Epithelial cell of proximal tubule (primary cell): Measurements from ENCODE around the gene ATP2B2. TPM values are rescaled to one million over a fixed set of nuclear protein-coding genes. Genes with fewer than 3 reads are reported as not detected.

Source experiments
- DNase-seq: peaks from one replicate; pipeline ENCODE4 v3.0.0-alpha.2; 2011; ENCODE audit warnings: low read depth
- H3K4me3 ChIP-seq: 2 replicates; pipeline ENCODE4 v1.5.1; 2011; ENCODE audit warnings: low read depth, mild to moderate bottlenecking, low read length
- total RNA-seq: library from RNA; depleted of rRNA; stranded (reverse); fragments of >200 nt; gene quantifications from 2 replicates; pipeline ENCODE4 v1.2.3, GENCODE V29; 2015
- TF ChIP-seq, protein P1 (sequence below): conservative IDR thresholded peaks from 2 replicates; pipeline ENCODE4 v1.5.1; 2012; ENCODE audit warnings: low read depth, mild to moderate bottlenecking, low read length

The ATP2B2 gene
- total RNA-seq, 1 donor from 2014 or later: not detected

- TF ChIP-seq, protein P1, sequence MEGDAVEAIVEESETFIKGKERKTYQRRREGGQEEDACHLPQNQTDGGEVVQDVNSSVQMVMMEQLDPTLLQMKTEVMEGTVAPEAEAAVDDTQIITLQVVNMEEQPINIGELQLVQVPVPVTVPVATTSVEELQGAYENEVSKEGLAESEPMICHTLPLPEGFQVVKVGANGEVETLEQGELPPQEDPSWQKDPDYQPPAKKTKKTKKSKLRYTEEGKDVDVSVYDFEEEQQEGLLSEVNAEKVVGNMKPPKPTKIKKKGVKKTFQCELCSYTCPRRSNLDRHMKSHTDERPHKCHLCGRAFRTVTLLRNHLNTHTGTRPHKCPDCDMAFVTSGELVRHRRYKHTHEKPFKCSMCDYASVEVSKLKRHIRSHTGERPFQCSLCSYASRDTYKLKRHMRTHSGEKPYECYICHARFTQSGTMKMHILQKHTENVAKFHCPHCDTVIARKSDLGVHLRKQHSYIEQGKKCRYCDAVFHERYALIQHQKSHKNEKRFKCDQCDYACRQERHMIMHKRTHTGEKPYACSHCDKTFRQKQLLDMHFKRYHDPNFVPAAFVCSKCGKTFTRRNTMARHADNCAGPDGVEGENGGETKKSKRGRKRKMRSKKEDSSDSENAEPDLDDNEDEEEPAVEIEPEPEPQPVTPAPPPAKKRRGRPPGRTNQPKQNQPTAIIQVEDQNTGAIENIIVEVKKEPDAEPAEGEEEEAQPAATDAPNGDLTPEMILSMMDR: no peak
- DNase-seq: no peak
- no peak overlapping the region for H3K4me3 ChIP-seq
Measured at GRCh38 chr3:10531031-10531430, 25.6 kb upstream of the ATP2B2 start.

DNA sequence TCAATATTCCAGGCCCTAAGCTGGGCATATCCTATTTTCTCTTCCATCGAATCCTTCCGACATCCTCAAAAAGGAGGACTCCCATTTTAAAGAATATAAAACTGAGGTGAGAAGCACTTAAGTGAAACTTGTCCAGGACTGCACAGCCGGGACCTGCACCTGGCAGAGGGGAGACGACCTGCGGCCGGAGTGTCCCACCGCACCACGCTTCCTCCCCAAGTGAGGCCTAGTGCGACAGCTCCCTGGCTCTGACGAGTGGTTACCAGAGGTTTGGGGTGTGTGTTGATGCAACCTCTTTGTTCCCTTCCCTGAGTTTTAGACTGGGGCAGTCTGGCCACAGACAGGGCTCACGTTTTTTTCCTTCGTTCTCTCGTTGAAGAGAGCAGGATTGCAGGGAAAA lies 24.9 kb upstream of the ATP2B2 start:
- H3K4me3 ChIP-seq: no peak overlapping the region
- TF ChIP-seq, protein P1: no peak
- no peak for DNase-seq

- TF ChIP-seq, protein P1: no peak
- DNase-seq: no peak
- H3K4me3 ChIP-seq: no peak overlapping the region
Measured at GRCh38 chr3:10529809-10530208, 24.4 kb upstream of the ATP2B2 start.

- DNase-seq: no peak
- no peak overlapping the region for H3K4me3 ChIP-seq
- TF ChIP-seq, protein P1: no peak
Measured at GRCh38 chr3:10528046-10528445, 22.7 kb upstream of the ATP2B2 start.

DNA sequence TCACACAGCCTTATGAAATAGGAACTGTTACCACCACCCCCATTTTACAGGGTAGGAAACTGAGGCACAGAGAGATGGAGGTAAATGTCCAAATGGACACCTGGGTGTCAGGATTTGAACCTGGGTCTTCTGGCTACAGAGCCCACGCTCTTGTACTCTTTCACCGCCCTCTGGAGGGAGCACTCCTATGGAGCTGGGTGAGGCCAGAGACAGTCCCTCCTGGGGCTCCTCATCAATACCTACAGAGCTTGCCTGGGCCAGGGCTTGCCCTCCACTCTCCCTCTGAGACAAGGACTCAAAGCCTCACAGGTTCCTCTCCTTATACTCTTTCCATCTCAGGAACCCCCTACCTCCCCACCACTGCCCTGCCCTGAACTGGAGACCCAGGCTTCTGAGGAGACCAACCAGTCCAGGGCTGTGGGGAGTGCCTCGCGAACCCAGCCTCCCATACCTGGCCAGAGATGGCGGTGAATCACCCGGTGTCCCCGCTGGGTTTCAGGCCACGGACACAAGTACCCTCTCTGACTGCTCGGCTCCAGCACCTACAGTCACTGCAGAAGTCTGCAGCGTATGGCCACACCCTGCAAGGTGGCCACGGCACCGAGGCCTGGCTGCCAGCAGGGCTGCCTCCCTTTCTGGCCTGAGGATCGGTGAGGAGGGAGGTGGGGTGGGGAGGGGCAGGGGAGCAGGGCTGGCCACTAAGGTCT lies 22.1 kb upstream of the ATP2B2 start:
- TF ChIP-seq, protein P1: no peak
- DNase-seq: no peak
- no peak overlapping the region for H3K4me3 ChIP-seq

DNA sequence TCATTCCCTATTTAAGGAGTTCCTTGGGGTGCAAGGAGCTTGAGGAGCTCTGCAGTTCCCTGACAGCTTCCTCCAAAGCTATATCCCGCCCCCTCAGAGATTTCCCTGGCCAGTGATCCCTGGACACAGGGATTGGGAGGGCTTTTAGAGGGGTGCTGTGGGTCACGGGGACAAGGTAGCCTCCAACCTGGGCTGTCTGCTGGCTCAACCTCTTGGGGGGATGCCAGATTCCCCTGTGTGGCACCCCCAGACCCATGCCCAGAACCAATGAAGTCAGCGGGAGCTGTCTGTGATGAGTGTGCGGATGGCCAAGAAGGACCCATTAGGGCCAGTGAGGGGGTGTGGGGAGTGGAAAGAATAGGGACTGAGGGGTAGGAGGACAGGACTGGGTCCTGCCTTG lies 21.0 kb upstream of the ATP2B2 start:
- DNase-seq: no peak
- H3K4me3 ChIP-seq: no peak overlapping the region
- TF ChIP-seq, protein P1: no peak

GRCh38 chr3:10524799-10525301 lies 19.5 kb upstream of the ATP2B2 start:
- TF ChIP-seq, protein P1: no peak
- no peak for DNase-seq
- no peak overlapping the region for H3K4me3 ChIP-seq
